Left ventricle myocardium superior (tissue), 1 donor: Measurements from ENCODE around the gene GNB2. TPM values are rescaled to one million over a fixed set of nuclear protein-coding genes. Genes with fewer than 3 reads are reported as not detected.

Experiments used
- ATAC-seq: fragments of 200-7000 bp; cut with Tn5 transposase; one replicate; pipeline ENCODE4 v1.9.1; 2020; ENCODE audit warnings: mild to moderate bottlenecking, moderate library complexity
- DNase-seq: peaks from one replicate; pipeline ENCODE4 v3.0.0-alpha.2; 2020
- intact Hi-C: fragments of 100-400 bp; cut with micrococcal nuclease; formaldehyde crosslinking; loops from one replicate; pipeline ENCODE4 v1.11.0; 2022
- long read RNA-seq: library from polyadenylated mRNA; unstranded; transcript quantifications from one replicate; pipeline ENCODE4 v2.0.0, GENCODE V29; 2021
- total RNA-seq: library from RNA; stranded (reverse); fragmentation: NEBNext Ultra II Directional; extraction: Animal tissue kit (Norgen Biotek cat#: 25700); gene quantifications from one replicate; pipeline ENCODE4 v1.2.1, GENCODE V29; 2021
- donor health status: DM: no; HTN: yes; CAD: no; lungs with severe emphysema.

GNB2 gene
- 112 TPM for total RNA-seq
- long read RNA-seq, transcript GNB2-201 (10 exons, 1,878 nt): major isoform, 121 of 153 reads
- long read RNA-seq, transcript GNB2-202 (9 exons, 1,524 nt): minor isoform, 8 of 153 reads
- long read RNA-seq, partial matches to known transcripts: 14 of 153 reads
- long read RNA-seq, other reads (novel, unspliced or antisense): 10 of 153 reads

- intact Hi-C loops: no loop called here
- peak; percentile 86 for ATAC-seq
Observed at GRCh38 chr7:100673302-100673941, at the start of gene GNB2. TSS of gene GNB2 (plus strand) at chr7:100673740. CDS start at chr7:100676266, 2,526 bp downstream.

DNA sequence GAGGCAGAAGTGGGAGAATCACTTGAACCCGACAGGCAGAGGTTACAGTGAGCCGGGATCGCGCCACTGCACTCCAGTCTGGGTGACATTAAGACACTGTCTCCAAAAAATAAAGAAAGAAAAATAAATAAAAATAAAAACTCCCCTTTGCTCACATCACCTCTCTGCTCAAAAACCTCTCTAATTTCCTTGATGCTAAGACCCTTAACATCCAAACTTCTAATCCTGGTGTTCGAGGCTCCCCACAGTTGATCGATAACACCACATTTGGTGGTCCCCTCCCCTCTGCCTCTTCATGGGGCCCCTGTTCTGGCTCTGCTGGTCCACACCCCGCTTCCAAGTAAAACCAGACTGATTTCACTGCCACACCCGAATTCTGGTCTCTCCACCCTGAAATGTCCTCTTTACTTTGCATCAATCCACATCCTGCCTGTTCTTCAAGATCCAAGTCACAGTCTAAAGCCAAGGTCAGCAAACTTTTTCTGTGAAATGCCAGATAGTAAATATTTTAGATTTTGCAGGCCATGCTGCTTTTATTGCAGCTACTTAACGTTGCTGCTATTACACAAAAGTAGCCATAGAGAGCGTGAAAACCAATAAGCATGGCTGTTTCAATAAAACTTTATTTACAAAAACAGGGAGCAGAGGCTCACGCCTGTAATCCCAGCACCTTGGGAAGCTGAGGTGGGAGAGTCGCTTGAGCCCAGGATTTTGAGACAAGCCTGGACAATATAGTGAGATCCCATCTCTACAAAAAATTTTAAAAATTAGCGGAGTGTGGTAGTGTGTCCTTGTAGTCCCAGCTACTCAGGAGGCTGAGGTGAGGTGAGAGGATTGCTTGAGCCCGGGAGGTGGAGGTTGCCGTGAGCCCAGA is 49.4 kb upstream of the GNB2 start:
- no peak for ATAC-seq
- no peak for DNase-seq
- intact Hi-C loops: no loop called here

More at GRCh38 chr7:100673302-100673941, at the start of gene GNB2:
- peak; percentile 99 for DNase-seq

DNA sequence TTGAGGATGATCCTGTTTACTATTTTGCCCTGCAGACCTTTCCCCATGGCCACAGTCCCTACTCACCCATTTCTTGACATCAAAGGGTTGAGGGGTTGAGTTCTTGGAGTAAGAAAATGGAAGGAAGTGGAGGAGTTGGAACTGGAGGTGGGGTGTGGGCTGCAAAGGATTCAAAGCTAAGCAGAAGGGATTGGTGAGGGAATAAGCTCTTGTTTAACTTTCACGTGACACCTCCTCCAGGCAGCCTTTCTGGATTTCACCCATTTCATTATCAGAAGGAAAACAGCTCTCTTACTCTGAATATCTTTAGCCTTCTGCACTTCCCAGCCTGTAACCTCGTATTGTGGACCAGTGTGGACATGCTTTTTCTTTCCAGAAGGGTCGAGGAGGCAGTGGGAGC is 47.5 kb upstream of the GNB2 start:
- no peak for ATAC-seq
- intact Hi-C loops: no loop called here
- no peak for DNase-seq

DNA sequence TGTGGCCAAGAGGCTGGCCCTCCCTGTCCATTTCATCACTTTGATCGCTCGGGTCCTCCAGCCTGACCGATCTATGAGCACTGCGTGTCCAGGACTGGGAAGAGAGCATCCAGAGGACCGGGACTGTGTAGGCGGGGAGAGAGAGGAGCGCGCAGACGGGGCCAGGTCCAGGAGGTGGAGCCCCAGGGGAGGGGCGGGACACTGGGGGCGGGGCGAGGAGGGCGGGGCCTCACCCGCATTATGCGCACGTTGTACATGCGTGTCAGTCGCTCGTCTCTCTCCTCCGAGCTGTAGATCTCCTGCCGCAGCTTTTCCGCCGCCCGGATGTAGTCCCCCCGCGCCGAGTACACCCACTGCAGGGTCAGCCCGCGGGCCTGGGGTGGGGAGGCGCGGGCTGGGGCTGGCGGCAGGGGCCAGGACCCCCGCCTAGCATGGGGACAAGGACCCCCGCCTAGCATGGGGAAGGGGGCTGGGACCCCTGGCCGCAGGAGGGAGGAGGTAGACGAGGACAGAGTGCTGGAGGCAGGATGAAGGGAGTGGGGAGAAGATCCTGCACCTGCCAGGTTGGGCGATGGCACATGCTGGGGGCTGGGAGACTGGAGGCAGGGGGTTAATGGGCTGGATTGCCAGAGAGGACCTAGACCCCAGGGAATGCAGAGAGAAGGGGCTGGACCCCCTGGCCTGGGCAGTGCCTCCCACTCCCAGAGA is 46.9 kb upstream of the GNB2 start:
- intact Hi-C loops: no loop called here
- peak; percentile 86 for DNase-seq
- peak; percentile 98 for ATAC-seq

DNA sequence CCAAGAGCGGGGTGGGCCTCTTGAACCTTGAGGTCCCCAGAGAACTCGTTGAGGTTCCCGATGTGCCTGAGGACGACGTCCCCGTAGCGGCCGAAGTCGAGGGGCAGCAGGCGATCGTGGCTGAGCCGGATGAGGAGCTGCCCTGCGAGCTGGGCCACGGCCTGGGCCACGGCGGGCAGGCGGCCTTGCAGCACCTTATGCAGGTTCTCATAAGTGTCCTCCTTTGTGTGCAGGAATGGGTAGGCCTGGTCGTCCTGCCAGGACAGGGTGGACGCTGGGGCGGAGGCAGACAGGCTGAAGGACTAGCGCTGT is 46.3 kb upstream of the GNB2 start:
- intact Hi-C loops: no loop called here
- DNase-seq: no peak
- peak; percentile 4 for ATAC-seq

DNA sequence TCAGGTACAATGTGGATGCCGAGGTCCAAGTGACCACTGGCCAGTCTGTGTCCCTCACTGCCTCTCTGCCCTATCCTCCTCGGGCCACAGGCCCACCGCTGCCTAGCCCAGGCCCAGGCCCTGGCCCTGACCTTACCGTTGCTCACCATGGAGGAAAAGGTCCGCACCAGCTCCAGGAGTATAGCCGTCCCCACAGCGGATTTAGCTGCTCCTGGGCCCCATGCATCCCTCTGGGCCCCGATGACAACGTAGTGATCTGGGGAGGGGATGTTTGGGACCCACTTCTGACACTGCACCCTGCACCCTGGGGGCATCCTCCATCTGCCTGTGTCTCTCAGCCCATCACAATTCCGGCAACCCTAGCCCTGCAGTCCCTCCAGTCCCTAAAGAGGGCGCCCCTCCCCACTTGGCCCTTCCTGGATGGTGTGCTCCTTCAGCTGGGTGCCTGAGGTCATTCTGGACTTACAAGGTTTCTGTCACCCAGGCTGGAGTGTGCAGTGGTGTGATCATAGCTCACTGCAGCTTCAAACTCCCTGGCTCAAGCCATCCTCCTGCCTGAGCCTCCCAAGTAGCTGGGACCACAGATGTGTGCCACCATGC is 44.3 kb upstream of the GNB2 start:
- DNase-seq (no peak), ATAC-seq (no peak)
- intact Hi-C loops: no loop called here

GRCh38 chr7:100630066-100630465 is 43.5 kb upstream of the GNB2 start:
- intact Hi-C loops: no loop called here

GRCh38 chr7:100632951-100633717 is 40.4 kb upstream of the GNB2 start:
- intact Hi-C loops: no loop called here

More at GRCh38 chr7:100630066-100630465, 43.5 kb upstream of the GNB2 start:
- ATAC-seq (no peak), DNase-seq (no peak)

GRCh38 chr7:100639995-100640516 is 33.5 kb upstream of the GNB2 start:
- DNase-seq (no peak), ATAC-seq (no peak)
- intact Hi-C loops: no loop called here

More at GRCh38 chr7:100632951-100633717, 40.4 kb upstream of the GNB2 start:
- ATAC-seq (peak; percentile 66), DNase-seq (peak; percentile 60)

GRCh38 chr7:100640517-100641440 is 32.8 kb upstream of the GNB2 start:
- ATAC-seq: no peak
- intact Hi-C loops: no loop called here

DNA sequence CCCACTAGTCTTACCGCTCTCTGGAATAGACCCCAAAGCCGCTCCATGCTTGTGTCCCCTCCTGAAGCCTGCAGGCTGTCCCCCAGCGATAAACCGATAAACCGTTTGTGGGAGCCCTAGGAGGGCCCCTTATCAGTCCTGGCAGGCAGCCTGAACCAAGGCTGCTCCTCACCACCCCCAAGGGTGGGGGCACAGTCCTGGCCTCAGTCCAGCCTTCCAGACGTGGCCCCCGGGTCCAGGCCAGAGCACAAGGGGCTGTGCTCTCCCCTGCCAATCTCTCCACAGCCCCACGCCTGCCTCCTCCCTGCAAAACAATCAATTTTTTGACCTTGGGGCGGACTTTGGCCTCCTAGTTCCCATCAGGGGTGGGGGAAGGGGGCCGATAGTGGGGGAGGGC is 32.1 kb upstream of the GNB2 start, which contains the start of gene TFR2:
TSS of gene TFR2 (minus strand) at position 90 of the 397 bp plus-strand sequence. CDS start at position 47, 43 bp downstream.
- DNase-seq: no peak
- ATAC-seq: no peak
- intact Hi-C loops: no loop called here

More at GRCh38 chr7:100640517-100641440, 32.8 kb upstream of the GNB2 start:
- no peak for DNase-seq

GRCh38 chr7:100641860-100642533 is 31.5 kb upstream of the GNB2 start:
- ATAC-seq: no peak
- DNase-seq: no peak
- intact Hi-C loops: no loop called here

- intact Hi-C loops: no loop called here
- ATAC-seq (no peak), DNase-seq (no peak)
Observed at GRCh38 chr7:100642534-100642907, 31.0 kb upstream of the GNB2 start.

DNA sequence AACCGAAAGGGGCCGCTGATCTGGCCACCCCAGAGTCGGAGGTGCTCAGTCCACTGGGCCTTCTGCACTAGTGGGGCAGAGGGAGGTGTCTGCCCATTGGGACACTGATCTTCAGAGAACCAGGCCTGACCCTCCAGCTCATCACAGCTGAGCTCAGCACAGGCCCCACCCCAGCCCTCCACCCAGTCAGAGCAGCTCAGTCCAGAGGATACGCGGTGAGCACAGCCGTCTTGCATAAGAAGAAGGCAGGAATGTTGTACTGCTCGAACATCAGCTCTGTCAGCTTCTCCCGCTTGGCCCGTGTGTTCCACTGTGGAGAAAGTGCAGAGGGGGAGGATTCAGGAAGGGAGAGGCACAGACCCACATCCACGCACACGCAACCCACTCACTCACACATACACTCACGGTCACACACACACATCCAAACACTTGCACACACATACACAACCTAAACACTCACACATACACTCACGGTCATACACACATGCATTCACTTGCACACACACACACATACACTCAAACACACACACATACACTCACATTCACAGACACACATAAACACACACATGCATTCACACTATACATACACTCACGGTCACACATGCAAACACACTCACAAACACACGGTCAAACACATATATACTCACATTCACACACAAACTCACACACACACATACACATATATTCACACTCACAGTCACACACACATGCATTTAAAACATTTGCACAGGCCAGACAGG is 23.5 kb upstream of the GNB2 start:
- DNase-seq: no peak
- no peak for ATAC-seq
- intact Hi-C loops: no loop called here

DNA sequence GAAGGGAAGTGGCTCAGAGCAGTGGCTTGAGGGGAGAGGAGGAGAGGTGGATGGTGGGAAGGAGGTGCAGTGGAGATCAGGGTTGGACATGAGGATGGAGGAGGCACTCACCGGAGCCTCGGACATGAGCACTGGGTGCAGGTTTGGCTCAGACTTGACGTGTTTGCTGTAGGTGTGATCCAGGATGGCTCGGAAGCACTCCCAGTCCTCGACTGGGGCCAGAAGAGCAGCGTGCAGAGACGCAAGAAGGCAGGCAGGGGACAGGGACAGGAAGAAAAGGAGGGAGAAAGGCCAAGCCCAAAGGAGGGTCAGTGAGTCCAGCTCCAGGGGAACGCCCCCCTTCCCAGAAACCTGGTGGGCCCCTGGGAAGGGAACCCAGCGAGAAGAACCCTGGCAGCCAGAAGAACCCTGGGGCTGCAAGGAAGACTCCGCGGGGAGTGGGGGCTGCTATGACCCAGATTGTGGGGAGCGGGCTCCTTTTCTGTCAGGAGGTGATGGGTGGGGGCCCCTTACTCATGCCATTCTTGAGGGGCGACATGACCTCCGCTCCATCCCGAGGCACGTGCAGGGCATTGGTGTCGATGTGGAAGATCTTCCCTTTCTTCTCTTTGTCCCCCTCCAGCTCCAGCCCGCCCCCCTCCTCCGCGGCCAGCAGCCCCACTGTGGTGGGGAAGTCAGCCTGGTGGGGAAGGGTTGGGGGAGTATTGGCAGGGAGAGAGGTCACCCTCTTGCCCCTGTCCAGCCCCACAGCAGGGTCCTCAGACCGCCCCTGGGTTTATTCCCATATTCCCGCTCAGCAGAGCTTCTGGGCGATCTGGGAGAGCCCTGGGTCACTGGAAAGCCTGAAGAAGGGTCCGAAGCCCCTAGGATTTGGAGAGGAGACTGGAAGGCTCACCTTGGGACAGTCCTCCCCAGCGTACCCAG is 18.4 kb upstream of the GNB2 start:
- intact Hi-C loops: no loop called here
- no peak for ATAC-seq
- peak; percentile 13 for DNase-seq
